H1 (cell line): ENCODE measurements around the gene PTPRF. TPM values are rescaled to one million over a fixed set of nuclear protein-coding genes. Genes with fewer than 3 reads are reported as not detected.

Source experiments
- CTCF ChIA-PET: fragments of 300-600 bp; sonication (Branson Sonifier 250); formaldehyde crosslinking; loops from one replicate; lab custom pipeline; 2021; ENCODE audit not compliant: partially characterized antibody; lab: Charles Lee
- POLR2A ChIA-PET: fragments of 300-600 bp; sonication (Branson Sonifier 250); formaldehyde crosslinking; loops from one replicate; lab custom pipeline; 2021; ENCODE audit warnings: inconsistent platforms; ENCODE audit not compliant: partially characterized antibody; lab: Charles Lee
- DNase-seq, 2 experiments: peaks; one replicate each; pipeline versions ENCODE4 v3.0.0 to v3.0.0-alpha.2; 2010 to 2022; ENCODE audit warnings: low spot score in 2 of 2, low read depth in 1 of 2, mixed read lengths in 1 of 2
- FAIRE-seq: peaks from 2 replicates; lab custom pipeline; 2011; peaks lifted over from hg19 to GRCh38; lab: Jason Lieb, UNC
- H2AFZ ChIP-seq: 2 replicates; pipeline ENCODE4 v1.8.1; 2012; ENCODE audit warnings: low read length, inconsistent platforms
- H2AK5ac ChIP-seq: 2 replicates; pipeline ENCODE4 v1.6.1; 2013; ENCODE audit warnings: low read depth, low read length
- H2BK120ac ChIP-seq: replicated peaks from 2 replicates; pipeline ENCODE3; 2013; ENCODE audit warnings: low read depth, low read length, inconsistent platforms
- H2BK12ac ChIP-seq: 2 replicates; pipeline ENCODE4 v1.6.1; 2013; ENCODE audit warnings: low read depth, low read length
- H2BK15ac ChIP-seq: 2 replicates; pipeline ENCODE4 v1.6.1; 2013; ENCODE audit warnings: low read length
- H2BK20ac ChIP-seq: 2 replicates; pipeline ENCODE4 v1.6.1; 2013; ENCODE audit warnings: low read length
- H2BK5ac ChIP-seq: 2 replicates; pipeline ENCODE4 v1.6.1; 2013; ENCODE audit warnings: low read depth, low read length
- H3K14ac ChIP-seq: 2 replicates; pipeline ENCODE4 v1.6.1; 2013; ENCODE audit warnings: inconsistent platforms; ENCODE audit not compliant: insufficient read length
- H3K18ac ChIP-seq: 2 replicates; pipeline ENCODE4 v1.6.1; 2013; ENCODE audit warnings: low read length; ENCODE audit errors: extremely low read depth
- H3K23ac ChIP-seq: 2 replicates; pipeline ENCODE4 v1.6.1; 2013; ENCODE audit warnings: inconsistent platforms; ENCODE audit not compliant: insufficient read length
- H3K23me2 ChIP-seq: 2 replicates; pipeline ENCODE4 v1.6.1; 2013; ENCODE audit warnings: low read depth, low read length
- H3K27ac ChIP-seq: 2 replicates; pipeline ENCODE4 v1.6.1; 2011; ENCODE audit warnings: low read depth, low read length, inconsistent platforms
- H3K27me3 ChIP-seq, 4 experiments: replicated peaks in 1 of 4; 1 replicate in 1 of 4; 2 replicates in 3 of 4; pipeline versions ENCODE4 v1.6.1 to v1.8.1; 2011 to 2013; ENCODE audit warnings: low read length in 3 of 4, mild to moderate bottlenecking in 3 of 4, inconsistent platforms in 2 of 4, mixed read lengths in 2 of 4, moderate library complexity in 1 of 4; ENCODE audit not compliant: control insufficient read depth in 3 of 4, insufficient read depth in 3 of 4; ENCODE audit errors: extremely low read depth in 1 of 4
- H3K36me3 ChIP-seq, 4 experiments: 2 replicates each; pipeline versions ENCODE4 v1.6.1 to v1.8.1; 2011 to 2013; ENCODE audit warnings: mild to moderate bottlenecking in 4 of 4, low read length in 3 of 4, moderate library complexity in 2 of 4, control low read depth in 1 of 4, inconsistent platforms in 1 of 4; ENCODE audit not compliant: insufficient read depth in 4 of 4, control insufficient read depth in 2 of 4
- H3K4ac ChIP-seq: replicated peaks from 2 replicates; pipeline ENCODE3; 2013; ENCODE audit warnings: low read length, low read depth, mixed read lengths, inconsistent platforms; ENCODE audit not compliant: insufficient read length
- H3K4me1 ChIP-seq, 4 experiments: replicated peaks in 1 of 4; 1 replicate in 1 of 4; 2 replicates in 3 of 4; pipeline versions ENCODE4 v1.6.1 to v1.8.1; 2011 to 2013; ENCODE audit warnings: low read length in 3 of 4, inconsistent platforms in 2 of 4, mixed read lengths in 1 of 4; ENCODE audit not compliant: insufficient read depth in 4 of 4, control insufficient read depth in 3 of 4
- H3K4me2 ChIP-seq, 2 experiments: 2 replicates each; pipeline versions ENCODE4 v1.6.1 to v1.8.1; 2011 to 2013; ENCODE audit warnings: low read depth in 2 of 2, low read length in 2 of 2, control low read depth in 1 of 2, inconsistent platforms in 1 of 2, mild to moderate bottlenecking in 1 of 2; ENCODE audit not compliant: insufficient read depth in 1 of 2
- H3K4me3 ChIP-seq, 4 experiments: fragments of 200-600, 300-600 bp in 1 of 4; sonication (generic), shearing (Covaris generic), sonication (Bioruptor Twin) in 1 of 4; 2 replicates each; pipeline versions ENCODE4 v1.5.1 to v1.8.1; 2011 to 2016; ENCODE audit warnings: low read length in 4 of 4, low read depth in 3 of 4, control low read depth in 2 of 4, inconsistent platforms in 2 of 4, mild to moderate bottlenecking in 2 of 4, mixed read lengths in 1 of 4, moderate library complexity in 1 of 4; ENCODE audit not compliant: insufficient read depth in 2 of 4; ENCODE audit errors: extremely low read depth in 1 of 4
- H3K56ac ChIP-seq: replicated peaks from 2 replicates; pipeline ENCODE3; 2013; ENCODE audit warnings: low read depth, mild to moderate bottlenecking, mixed read lengths, low read length, inconsistent platforms; ENCODE audit not compliant: insufficient read length
- H3K79me1 ChIP-seq: 2 replicates; pipeline ENCODE4 v1.6.1; 2013; ENCODE audit warnings: low read depth, low read length, control low read depth
- H3K79me2 ChIP-seq, 2 experiments: 2 replicates each; pipeline versions ENCODE4 v1.6.1 to v1.8.1; 2012 to 2013; ENCODE audit warnings: low read length in 2 of 2, mild to moderate bottlenecking in 2 of 2, inconsistent platforms in 1 of 2; ENCODE audit not compliant: insufficient read depth in 2 of 2, control insufficient read depth in 1 of 2
- H3K9ac ChIP-seq, 4 experiments: replicated peaks in 1 of 4; 1 replicate in 1 of 4; 2 replicates in 3 of 4; pipeline versions ENCODE4 v1.6.1 to v1.8.1; 2011 to 2013; ENCODE audit warnings: low read depth in 3 of 4, low read length in 3 of 4, control low read depth in 2 of 4, mild to moderate bottlenecking in 2 of 4, moderate library complexity in 2 of 4, inconsistent platforms in 1 of 4; ENCODE audit errors: extremely low read depth in 1 of 4
- H3K9me3 ChIP-seq, 2 experiments: 2 replicates each; pipeline versions ENCODE4 v1.6.1 to v1.8.1; 2012 to 2013; ENCODE audit warnings: mild to moderate bottlenecking in 2 of 2, moderate library complexity in 2 of 2, control low read depth in 1 of 2, inconsistent platforms in 1 of 2, low read depth in 1 of 2, low read length in 1 of 2, mixed read lengths in 1 of 2; ENCODE audit not compliant: insufficient read depth in 2 of 2
- H4K20me1 ChIP-seq, 2 experiments: replicated peaks in 1 of 2; 2 replicates each; pipeline versions ENCODE3 to v1.8.1; 2011 to 2013; ENCODE audit warnings: inconsistent platforms in 2 of 2, low read length in 2 of 2, mild to moderate bottlenecking in 1 of 2; ENCODE audit not compliant: insufficient read depth in 2 of 2, control insufficient read depth in 1 of 2
- H4K5ac ChIP-seq: 2 replicates; pipeline ENCODE4 v1.6.1; 2013; ENCODE audit warnings: low read length, low read depth, mixed read lengths, inconsistent platforms; ENCODE audit not compliant: insufficient read length
- H4K8ac ChIP-seq: 2 replicates; pipeline ENCODE4 v1.8.0; 2013; ENCODE audit warnings: mild to moderate bottlenecking, moderate library complexity, low read length, inconsistent platforms; ENCODE audit not compliant: insufficient read depth; ENCODE audit errors: extremely low read depth
- H4K91ac ChIP-seq: replicated peaks from 2 replicates; pipeline ENCODE3; 2013; ENCODE audit warnings: low read length, mixed read lengths, inconsistent platforms; ENCODE audit not compliant: insufficient read length
- ZNF274 ChIP-seq: IDR thresholded peaks from 2 replicates; pipeline ENCODE4 v1.7.0; 2012; ENCODE audit warnings: low read length, borderline replicate concordance; ENCODE audit errors: extremely low read depth
- WGBS, 2 experiments: shearing (Covaris generic) in 1 of 2; methylation state at CpG; one replicate each; pipeline versions ENCODE4 v1.1.6 to v1.1.7; 2013 to 2015; ENCODE audit warnings: low lambda C conversion rate in 2 of 2, mixed read lengths in 2 of 2, inconsistent platforms in 1 of 2, low coverage in 1 of 2, missing lambda C conversion rate in 1 of 2; ENCODE audit not compliant: insufficient replicate concordance in 2 of 2, insufficient coverage in 1 of 2, insufficient read length in 1 of 2; ENCODE audit errors: extremely low coverage in 1 of 2, missing lambda C conversion rate in 1 of 2; 5-methylcytosine and 5-hydroxymethylcytosine counted together
- polyA plus RNA-seq, 7 experiments: library from polyadenylated mRNA; depleted of rRNA in 3 of 7; stranded (reverse) in 5 of 7; unstranded in 2 of 7; fragments of >200 nt in 5 of 7; fragments of 200-250 nt in 2 of 7; gene quantifications; 1 replicate in 5 of 7; 2 replicates in 1 of 7; 4 replicates in 1 of 7; pipeline versions ENCODE4 v1.2.1 to v1.2.3, GENCODE V29; 2011 to 2013; ENCODE audit warnings: missing spikeins in 2 of 7, mixed read lengths in 2 of 7
- total RNA-seq: library from RNA; stranded (reverse); fragmentation: NEBNext Ultra II Directional; extraction: Animal tissue kit (Norgen Biotek cat#: 25700); gene quantifications from 2 replicates; pipeline ENCODE4 v1.2.1, GENCODE V29; 2021

The PTPRF gene
- total and polyA plus RNA-seq, 2 of the 8 experiments (the other 6 are each of a cell fraction or from before 2014, with no cell fraction given): 136 to 231 TPM

- Histone ChIP-seq H4K5ac (no peak overlapping the region), H3K27me3 (no peaks in the 10 kb centered on the region), H3K14ac (no peak overlapping the region), H3K4me1 (no peaks in the 10 kb centered on the region; a peak in 1 of 7 replicates), H2BK120ac (no peak overlapping the region), H3K4me3 (no peak overlapping the region), H2BK12ac (no peak overlapping the region), H3K23me2 (no peaks in the 10 kb centered on the region), H2AFZ (no peak overlapping the region), H4K8ac (no peak overlapping the region), H4K91ac (no peak overlapping the region), H3K4me2 (no peak overlapping the region), H3K4ac (no peak overlapping the region), H3K18ac (no peak overlapping the region), H3K79me2 (no peaks in the 10 kb centered on the region), H3K9me3 (no peaks in the 10 kb centered on the region), H3K9ac (no peak overlapping the region), H2AK5ac (no peak overlapping the region), H2BK20ac (no peak overlapping the region), H3K56ac (no peak overlapping the region), H3K27ac (no peak overlapping the region), H3K79me1 (no peaks in the 10 kb centered on the region; the same call in 1 of the 2 replicates), H3K36me3 (peaks cover 3 to 27% (median 15%) of the 10 kb centered on the region in 4 experiments; a peak in 7 of 8 replicates), H2BK5ac (no peak overlapping the region; the same call in 1 of the 2 replicates), H2BK15ac (no peak overlapping the region), H3K23ac (no peak overlapping the region), H4K20me1 (peaks cover 2 to 26% of the 10 kb centered on the region in 2 experiments)
- 79% methylated on average over 15 of the region's 31 CpGs; no CpG with 5 or more reads in 1 of the 2 experiments for WGBS, 2 experiments
- ChIA-PET CTCF (interaction anchor here (3.7 kb wide), 1 partner anchor 8 kb away, joined by 16 read pairs; no protein-coding TSS in a partner anchor), POLR2A (no interaction called here)
- no peak for TF ChIP-seq ZNF274
- no peak for FAIRE-seq
- no peak for DNase-seq
Measured at GRCh38 chr1:43597721-43598120, 67.0 kb downstream of the PTPRF start.
